ENCODE results near the gene RPS28. TPM values are rescaled to one million over a fixed set of nuclear protein-coding genes. Genes with fewer than 3 reads are reported as not detected.
"Not testable (repeated sequence)": the region's sequence is repeated elsewhere in the genome, so short reads cannot be mapped to it uniquely, and the experiment has no call there.

The RPS28 gene
- total RNA-seq, 1 donor from 2014 or later, result 1,057 TPM

DNA sequence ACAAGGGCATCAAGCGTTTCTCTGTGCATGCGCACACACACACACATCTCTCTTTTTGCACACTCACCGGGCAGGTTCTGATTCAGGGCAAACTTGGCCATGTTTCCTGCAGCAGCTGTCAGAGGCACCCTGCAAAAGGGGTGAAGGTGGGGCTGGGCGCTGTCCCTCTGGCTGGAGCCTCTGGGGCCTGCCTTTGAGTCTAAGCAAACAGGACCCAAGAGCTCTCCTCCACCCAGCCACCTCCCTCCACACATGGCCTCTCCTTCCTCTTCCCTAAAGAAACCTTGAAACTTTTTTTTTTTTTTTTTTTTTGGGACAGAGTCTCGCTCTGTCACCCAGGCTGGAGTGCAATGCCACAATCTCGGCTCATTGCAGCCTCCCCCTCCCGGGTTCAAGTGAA, 16.4 kb downstream of the RPS28 start:
- H3K9me3 Mint-ChIP-seq (ENCODE audit: low read depth), result no peaks in the 10 kb centered on the region
- no peak overlapping the region for H3K4me3 Mint-ChIP-seq (ENCODE audit: unreplicated experiment)
- no peaks in the 10 kb centered on the region for H3K36me3 Mint-ChIP-seq (ENCODE audit: low read depth)
- TF ChIP-seq, protein P1, sequence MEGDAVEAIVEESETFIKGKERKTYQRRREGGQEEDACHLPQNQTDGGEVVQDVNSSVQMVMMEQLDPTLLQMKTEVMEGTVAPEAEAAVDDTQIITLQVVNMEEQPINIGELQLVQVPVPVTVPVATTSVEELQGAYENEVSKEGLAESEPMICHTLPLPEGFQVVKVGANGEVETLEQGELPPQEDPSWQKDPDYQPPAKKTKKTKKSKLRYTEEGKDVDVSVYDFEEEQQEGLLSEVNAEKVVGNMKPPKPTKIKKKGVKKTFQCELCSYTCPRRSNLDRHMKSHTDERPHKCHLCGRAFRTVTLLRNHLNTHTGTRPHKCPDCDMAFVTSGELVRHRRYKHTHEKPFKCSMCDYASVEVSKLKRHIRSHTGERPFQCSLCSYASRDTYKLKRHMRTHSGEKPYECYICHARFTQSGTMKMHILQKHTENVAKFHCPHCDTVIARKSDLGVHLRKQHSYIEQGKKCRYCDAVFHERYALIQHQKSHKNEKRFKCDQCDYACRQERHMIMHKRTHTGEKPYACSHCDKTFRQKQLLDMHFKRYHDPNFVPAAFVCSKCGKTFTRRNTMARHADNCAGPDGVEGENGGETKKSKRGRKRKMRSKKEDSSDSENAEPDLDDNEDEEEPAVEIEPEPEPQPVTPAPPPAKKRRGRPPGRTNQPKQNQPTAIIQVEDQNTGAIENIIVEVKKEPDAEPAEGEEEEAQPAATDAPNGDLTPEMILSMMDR (IDR thresholded peaks at IDR 0.05), result no peak
- peaks cover 30% of the 10 kb centered on the region for H3K27me3 Mint-ChIP-seq (ENCODE audit: low read depth)
- H3K4me1 Mint-ChIP-seq (ENCODE audit: low read depth), result peaks cover 8% of the 10 kb centered on the region
- no peak for DNase-seq (ENCODE audit: low spot score)
- no peak overlapping the region for H3K27ac Mint-ChIP-seq (ENCODE audit: unreplicated experiment)

GRCh38 chr19:8338835-8339234, 17.5 kb downstream of the RPS28 start:
- no peak for DNase-seq (ENCODE audit: low spot score)
- no peaks in the 10 kb centered on the region for H3K36me3 Mint-ChIP-seq (ENCODE audit: low read depth)
- TF ChIP-seq, protein P1 (IDR thresholded peaks at IDR 0.05), result no peak
- H3K9me3 Mint-ChIP-seq (ENCODE audit: low read depth), result no peaks in the 10 kb centered on the region
- H3K27ac Mint-ChIP-seq (ENCODE audit: unreplicated experiment), result no peak overlapping the region
- H3K27me3 Mint-ChIP-seq (ENCODE audit: low read depth), result peaks cover 32% of the 10 kb centered on the region
- H3K4me1 Mint-ChIP-seq (ENCODE audit: low read depth), result peaks cover 11% of the 10 kb centered on the region
- H3K4me3 Mint-ChIP-seq (ENCODE audit: unreplicated experiment), result no peak overlapping the region

DNA sequence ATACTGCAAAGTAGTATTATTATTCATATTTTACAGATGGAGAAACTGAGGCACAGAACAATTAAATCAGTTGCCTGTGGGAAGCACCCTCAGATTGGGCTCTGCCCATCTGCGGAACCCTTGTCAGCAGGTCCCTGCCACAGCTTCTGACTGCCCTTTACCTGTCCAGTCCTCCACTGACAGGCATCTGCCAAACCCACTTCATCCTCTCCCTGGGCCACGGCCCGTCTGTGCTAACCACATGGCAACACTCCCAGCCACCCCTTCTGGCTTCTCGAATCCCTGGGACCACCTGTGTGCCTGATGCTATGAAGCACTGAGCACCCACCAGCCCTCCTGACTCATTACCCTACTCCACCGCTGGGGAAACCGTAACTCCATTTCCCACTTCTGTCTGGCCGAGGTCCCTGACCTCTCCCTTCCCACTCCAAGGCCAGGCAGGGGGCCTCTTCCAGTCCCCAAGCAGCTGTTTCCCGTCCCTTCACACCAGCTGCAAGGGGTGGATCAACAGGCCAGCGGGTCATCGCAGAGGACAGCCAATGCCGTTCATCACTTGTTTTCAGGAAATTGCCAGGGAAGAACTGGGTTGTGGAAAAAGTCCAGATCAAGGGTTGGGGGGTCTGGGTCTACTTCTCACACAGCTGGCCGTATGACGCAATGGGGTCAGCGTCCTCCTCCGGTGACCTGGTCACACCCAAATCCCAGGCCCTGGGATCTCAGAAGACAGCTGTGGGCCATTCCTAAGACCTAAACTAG, 19.2 kb downstream of the RPS28 start:
- Mint-ChIP-seq H3K4me3 (ENCODE audit: unreplicated experiment) (no peak overlapping the region), H3K9me3 (ENCODE audit: low read depth) (no peaks in the 10 kb centered on the region), H3K4me1 (ENCODE audit: low read depth) (peaks cover 7% of the 10 kb centered on the region), H3K27me3 (ENCODE audit: low read depth) (peaks cover 27% of the 10 kb centered on the region), H3K27ac (ENCODE audit: unreplicated experiment) (peak overlapping the region; percentile 54), H3K36me3 (ENCODE audit: low read depth) (no peaks in the 10 kb centered on the region)
- no peak for DNase-seq (ENCODE audit: low spot score)
- TF ChIP-seq, protein P1 (IDR thresholded peaks at IDR 0.05), result no peak

- H3K4me3 Mint-ChIP-seq (ENCODE audit: unreplicated experiment); H3K4me1 Mint-ChIP-seq (ENCODE audit: low read depth); H3K36me3 Mint-ChIP-seq (ENCODE audit: low read depth); H3K27ac Mint-ChIP-seq (ENCODE audit: unreplicated experiment); DNase-seq (ENCODE audit: low spot score); H3K9me3 Mint-ChIP-seq (ENCODE audit: low read depth): not testable (repeated sequence)
- H3K27me3 Mint-ChIP-seq (ENCODE audit: low read depth), result peaks cover 23% of the 10 kb centered on the region
Measured at GRCh38 chr19:8341504-8341903, 20.2 kb downstream of the RPS28 start.

GRCh38 chr19:8342316-8342683, 21.0 kb downstream of the RPS28 start:
- Mint-ChIP-seq H3K27ac (ENCODE audit: unreplicated experiment) (no peak overlapping the region), H3K27me3 (ENCODE audit: low read depth) (peaks cover 23% of the 10 kb centered on the region), H3K4me3 (ENCODE audit: unreplicated experiment) (no peak overlapping the region), H3K36me3 (ENCODE audit: low read depth) (no peaks in the 10 kb centered on the region), H3K9me3 (ENCODE audit: low read depth) (no peaks in the 10 kb centered on the region), H3K4me1 (ENCODE audit: low read depth) (peaks cover 7% of the 10 kb centered on the region)
- TF ChIP-seq, protein P1 (IDR thresholded peaks at IDR 0.05), result no peak
- no peak for DNase-seq (ENCODE audit: low spot score)

Measured in chondrocyte (in vitro differentiated cells).